HEK293 (cell line): ENCODE results near the gene SQOR.

Experiments used
- CTCF ChIA-PET: fragments of 350-600 bp; formaldehyde crosslinking; extraction: SDS; loops from one replicate; lab custom pipeline; 2021; ENCODE audit warnings: antibody characterized with exemption; lab: Yijun Ruan, JAX
- POLR2A ChIA-PET: fragments of 300-600 bp; formaldehyde crosslinking; extraction: SDS; loops from one replicate; lab custom pipeline; 2020; ENCODE audit warnings: antibody characterized with exemption, inconsistent platforms; lab: Yijun Ruan, JAX
- H3K27ac ChIP-seq: fragments of 200-500 bp; sonication (Bioruptor generic); 2 replicates; pipeline ENCODE4 v1.5.1; 2014; ENCODE audit warnings: low read depth, low read length, control low read depth, inconsistent platforms; ENCODE audit errors: extremely low read depth
- H3K36me3 ChIP-seq, 2 experiments: fragments of 200-500 bp in 1 of 2; sonication (Bioruptor generic) in 1 of 2; 1 replicate in 1 of 2; 2 replicates in 1 of 2; pipeline ENCODE4 v1.5.1; 2014 to 2017; ENCODE audit warnings: inconsistent platforms in 2 of 2, low read length in 2 of 2; ENCODE audit not compliant: control insufficient read depth in 2 of 2, insufficient read depth in 1 of 2
- H3K4me1 ChIP-seq: fragments of 200-500 bp; sonication (Bioruptor generic); 2 replicates; pipeline ENCODE4 v1.5.1; 2014; ENCODE audit warnings: mild to moderate bottlenecking, low read length, inconsistent platforms; ENCODE audit not compliant: control insufficient read depth, insufficient read depth
- H3K4me3 ChIP-seq: 2 replicates; pipeline ENCODE4 v1.5.1; 2011; ENCODE audit warnings: low read depth, mild to moderate bottlenecking, control low read depth, low read length, moderate library complexity
- H3K9me3 ChIP-seq: fragments of 200-500 bp; sonication (Bioruptor generic); 2 replicates; pipeline ENCODE4 v1.5.1; 2014; ENCODE audit warnings: low read depth, low read length, inconsistent platforms; ENCODE audit not compliant: control insufficient read depth, insufficient read depth
- GLIS2 ChIP-seq: fragments of 450-650 bp; formaldehyde crosslinking; IDR thresholded peaks from 2 replicates; pipeline ENCODE4 v1.5.1; 2016; ENCODE audit warnings: missing biosample characterization, missing genetic modification characterization
- INSM2 ChIP-seq: fragments of 450-650 bp; formaldehyde crosslinking; IDR thresholded peaks from 2 replicates; pipeline ENCODE4 v1.5.1; 2016; ENCODE audit warnings: missing biosample characterization, missing genetic modification characterization
- KLF7 ChIP-seq: fragments of 450-650 bp; formaldehyde crosslinking; IDR thresholded peaks from 2 replicates; pipeline ENCODE4 v1.5.1; 2016; ENCODE audit warnings: missing biosample characterization, missing genetic modification characterization, borderline replicate concordance
- WT1 ChIP-seq: fragments of 450-650 bp; formaldehyde crosslinking; IDR thresholded peaks from 2 replicates; pipeline ENCODE4 v1.5.1; 2016; ENCODE audit warnings: missing biosample characterization, missing genetic modification characterization
- ZBTB17 ChIP-seq: fragments of 450-650 bp; formaldehyde crosslinking; IDR thresholded peaks from 2 replicates; pipeline ENCODE4 v1.5.1; 2016; ENCODE audit warnings: missing biosample characterization, missing genetic modification characterization
- ZBTB48 ChIP-seq: fragments of 450-650 bp; formaldehyde crosslinking; IDR thresholded peaks from 2 replicates; pipeline ENCODE4 v1.5.1; 2016; ENCODE audit warnings: missing biosample characterization, missing genetic modification characterization
- ZFP3 ChIP-seq: fragments of 450-650 bp; formaldehyde crosslinking; IDR thresholded peaks from 2 replicates; pipeline ENCODE4 v1.5.1; 2016; ENCODE audit warnings: low read depth, missing biosample characterization, missing genetic modification characterization
- ZNF121 ChIP-seq: fragments of 450-650 bp; formaldehyde crosslinking; IDR thresholded peaks from 2 replicates; pipeline ENCODE4 v1.5.1; 2016; ENCODE audit warnings: missing biosample characterization, missing genetic modification characterization
- ZNF138 ChIP-seq: fragments of 450-650 bp; formaldehyde crosslinking; IDR thresholded peaks from 2 replicates; pipeline ENCODE4 v1.5.1; 2016; ENCODE audit warnings: missing biosample characterization, missing genetic modification characterization, borderline replicate concordance
- ZNF221 ChIP-seq: fragments of 450-650 bp; formaldehyde crosslinking; IDR thresholded peaks from 2 replicates; pipeline ENCODE4 v1.5.1; 2017; ENCODE audit warnings: missing biosample characterization, missing genetic modification characterization, borderline replicate concordance
- ZNF311 ChIP-seq: fragments of 450-650 bp; formaldehyde crosslinking; IDR thresholded peaks from 2 replicates; pipeline ENCODE4 v1.5.1; 2017; ENCODE audit warnings: missing biosample characterization, missing genetic modification characterization, borderline replicate concordance
- ZNF473 ChIP-seq: fragments of 450-650 bp; formaldehyde crosslinking; IDR thresholded peaks from 2 replicates; pipeline ENCODE4 v1.5.1; 2017; ENCODE audit warnings: missing biosample characterization, missing genetic modification characterization
- ZNF521 ChIP-seq: fragments of 450-650 bp; formaldehyde crosslinking; IDR thresholded peaks from 2 replicates; pipeline ENCODE4 v1.5.1; 2017; ENCODE audit warnings: missing biosample characterization, mild to moderate bottlenecking, missing genetic modification characterization
- ZNF549 ChIP-seq: fragments of 450-650 bp; IDR thresholded peaks from 2 replicates; pipeline ENCODE4 v1.5.1; 2018; ENCODE audit warnings: missing biosample characterization, missing genetic modification characterization, mild to moderate bottlenecking, inconsistent platforms, moderate library complexity
- ZNF585B ChIP-seq: fragments of 450-650 bp; formaldehyde crosslinking; IDR thresholded peaks from 2 replicates; pipeline ENCODE4 v1.5.1; 2016; ENCODE audit warnings: missing biosample characterization, missing genetic modification characterization
- ZSCAN16 ChIP-seq: fragments of 450-650 bp; formaldehyde crosslinking; IDR thresholded peaks from 2 replicates; pipeline ENCODE4 v1.5.1; 2016; ENCODE audit warnings: missing biosample characterization, missing genetic modification characterization
- TF ChIP-seq, protein P1 (sequence below): fragments of 450-650 bp; formaldehyde crosslinking; IDR thresholded peaks from 2 replicates; pipeline ENCODE4 v1.5.1; 2016; ENCODE audit warnings: missing biosample characterization, missing genetic modification characterization
- TF ChIP-seq, protein P2 (sequence below): fragments of 450-650 bp; formaldehyde crosslinking; IDR thresholded peaks from 2 replicates; pipeline ENCODE4 v1.5.1; 2016; ENCODE audit warnings: missing biosample characterization, missing genetic modification characterization

The SQOR gene

GRCh38 chr15:45701108-45701507 is 66.3 kb downstream of the SQOR start:
- no peak for TF ChIP-seq ZNF311 (tag by site-specific recombination)
- TF ChIP-seq GLIS2 (tag by site-specific recombination), result no peak
- no peak for TF ChIP-seq KLF7 (tag by site-specific recombination)
- no peak for TF ChIP-seq INSM2 (tag by site-specific recombination)
- POLR2A ChIA-PET, result no interaction called here

DNA sequence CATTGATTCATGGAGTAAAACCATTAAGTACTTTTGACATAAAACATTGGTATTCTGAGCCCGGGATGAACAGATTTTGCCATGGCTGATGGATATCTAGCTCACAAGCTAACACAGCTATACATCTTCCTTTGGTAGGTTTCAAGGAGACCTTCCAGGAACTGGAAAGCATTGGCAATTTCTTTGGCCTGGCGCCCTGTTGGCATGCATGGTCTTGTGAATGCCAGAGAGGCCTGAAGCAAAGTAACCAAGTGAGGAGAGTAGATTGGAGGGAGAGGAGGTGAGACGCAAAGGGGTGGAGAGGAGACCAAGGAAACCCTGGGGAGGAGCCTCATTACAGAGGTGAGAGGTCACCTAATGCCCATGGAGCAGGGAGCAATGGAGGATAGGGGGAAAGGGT is 67.2 kb downstream of the SQOR start:
- Histone ChIP-seq H3K36me3 (no peaks in the 10 kb centered on the region), H3K9me3 (no peaks in the 10 kb centered on the region), H3K4me1 (no peaks in the 10 kb centered on the region), H3K27ac (no peak overlapping the region), H3K4me3 (no peak overlapping the region)
- ChIA-PET CTCF (interaction anchor here (1.1 to 1.5 kb wide), 2 partner anchors 15 to 23 kb away, joined by 3 read pairs; no protein-coding TSS in a partner anchor), POLR2A (no interaction called here)
- no peak for TF ChIP-seq WT1 (tag by site-specific recombination)

More at GRCh38 chr15:45701108-45701507, 66.3 kb downstream of the SQOR start:
- CTCF ChIA-PET, result interaction anchor here (0.6 to 1.5 kb wide), 4 partner anchors 11 to 157 kb away, joined by 3 to 4 read pairs (median 4); no protein-coding TSS in a partner anchor
- no peaks in the 10 kb centered on the region for H3K4me1 ChIP-seq
- H3K4me3 ChIP-seq, result no peak overlapping the region
- H3K27ac ChIP-seq, result no peak overlapping the region
- H3K36me3 ChIP-seq, result no peaks in the 10 kb centered on the region
- H3K9me3 ChIP-seq, result no peaks in the 10 kb centered on the region

- no peak overlapping the region for H3K27ac ChIP-seq
- no peaks in the 10 kb centered on the region for H3K36me3 ChIP-seq
- no peak overlapping the region for H3K4me3 ChIP-seq
- ChIA-PET CTCF (interaction anchor here (0.6 to 1.1 kb wide), 3 partner anchors 64 to 92 kb away, joined by 3 to 4 read pairs (median 3); no protein-coding TSS in a partner anchor), POLR2A (no interaction called here)
- TF ChIP-seq ZNF121 (no peak), ZBTB48 (tag by site-specific recombination) (no peak), ZFP3 (no peak), ZNF549 (tag by site-specific recombination) (no peak), ZNF138 (tag by site-specific recombination) (no peak), ZNF585B (tag by site-specific recombination) (no peak), ZNF521 (no peak), ZBTB17 (tag by site-specific recombination) (no peak), ZSCAN16 (tag by site-specific recombination) (no peak), ZNF473 (no peak), INSM2 (tag by site-specific recombination) (no peak), ZNF221 (tag by site-specific recombination) (no peak)
- TF ChIP-seq, protein P1, sequence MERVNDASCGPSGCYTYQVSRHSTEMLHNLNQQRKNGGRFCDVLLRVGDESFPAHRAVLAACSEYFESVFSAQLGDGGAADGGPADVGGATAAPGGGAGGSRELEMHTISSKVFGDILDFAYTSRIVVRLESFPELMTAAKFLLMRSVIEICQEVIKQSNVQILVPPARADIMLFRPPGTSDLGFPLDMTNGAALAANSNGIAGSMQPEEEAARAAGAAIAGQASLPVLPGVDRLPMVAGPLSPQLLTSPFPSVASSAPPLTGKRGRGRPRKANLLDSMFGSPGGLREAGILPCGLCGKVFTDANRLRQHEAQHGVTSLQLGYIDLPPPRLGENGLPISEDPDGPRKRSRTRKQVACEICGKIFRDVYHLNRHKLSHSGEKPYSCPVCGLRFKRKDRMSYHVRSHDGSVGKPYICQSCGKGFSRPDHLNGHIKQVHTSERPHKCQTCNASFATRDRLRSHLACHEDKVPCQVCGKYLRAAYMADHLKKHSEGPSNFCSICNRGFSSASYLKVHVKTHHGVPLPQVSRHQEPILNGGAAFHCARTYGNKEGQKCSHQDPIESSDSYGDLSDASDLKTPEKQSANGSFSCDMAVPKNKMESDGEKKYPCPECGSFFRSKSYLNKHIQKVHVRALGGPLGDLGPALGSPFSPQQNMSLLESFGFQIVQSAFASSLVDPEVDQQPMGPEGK (tag by site-specific recombination), result no peak
- TF ChIP-seq, protein P2, sequence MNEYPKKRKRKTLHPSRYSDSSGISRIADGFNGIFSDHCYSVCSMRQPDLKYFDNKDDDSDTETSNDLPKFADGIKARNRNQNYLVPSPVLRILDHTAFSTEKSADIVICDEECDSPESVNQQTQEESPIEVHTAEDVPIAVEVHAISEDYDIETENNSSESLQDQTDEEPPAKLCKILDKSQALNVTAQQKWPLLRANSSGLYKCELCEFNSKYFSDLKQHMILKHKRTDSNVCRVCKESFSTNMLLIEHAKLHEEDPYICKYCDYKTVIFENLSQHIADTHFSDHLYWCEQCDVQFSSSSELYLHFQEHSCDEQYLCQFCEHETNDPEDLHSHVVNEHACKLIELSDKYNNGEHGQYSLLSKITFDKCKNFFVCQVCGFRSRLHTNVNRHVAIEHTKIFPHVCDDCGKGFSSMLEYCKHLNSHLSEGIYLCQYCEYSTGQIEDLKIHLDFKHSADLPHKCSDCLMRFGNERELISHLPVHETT, result no peak
- H3K4me1 ChIP-seq, result no peaks in the 10 kb centered on the region
- H3K9me3 ChIP-seq, result no peaks in the 10 kb centered on the region
These were observed 69.0 kb downstream of the SQOR start for GRCh38 chr15:45703670-45704328.
